C4-2B (cell line): ENCODE data around the gene HEATR5B.
"Not testable (repeated sequence)": the region's sequence is repeated elsewhere in the genome, so short reads cannot be mapped to it uniquely, and the experiment has no call there.

Experiments used
- H3K27ac ChIP-seq: fragments of 450-650 bp; 2 replicates; pipeline ENCODE4 v1.5.1; 2017
- ZFX ChIP-seq: fragments of 450-650 bp; IDR thresholded peaks from 2 replicates; pipeline ENCODE4 v1.6.1; 2017
- TF ChIP-seq, protein P1 (sequence below): fragments of 450-650 bp; conservative IDR thresholded peaks from 2 replicates; pipeline ENCODE4 v1.5.1; 2017; ENCODE audit warnings: mild to moderate bottlenecking

HEATR5B gene

DNA sequence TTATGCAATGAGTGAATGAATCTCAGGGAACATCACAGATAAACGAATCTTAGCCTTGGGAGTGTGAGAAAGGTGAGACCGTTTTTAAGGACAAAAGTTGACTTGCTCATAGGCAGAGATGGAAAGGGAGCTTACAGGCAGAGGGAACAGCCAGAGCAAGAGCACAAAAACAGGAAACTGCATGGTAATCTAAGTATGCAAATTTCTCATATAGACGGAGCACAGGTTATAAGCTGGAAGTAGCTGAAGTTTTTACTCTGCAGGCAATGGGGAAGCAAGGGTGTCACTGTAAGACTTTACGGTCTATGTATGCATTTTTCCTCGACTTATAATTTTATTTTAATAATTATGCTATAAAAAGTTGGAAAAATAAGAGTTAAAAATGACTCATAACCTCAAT, 73.0 kb downstream of the HEATR5B start:
- TF ChIP-seq, protein P1, sequence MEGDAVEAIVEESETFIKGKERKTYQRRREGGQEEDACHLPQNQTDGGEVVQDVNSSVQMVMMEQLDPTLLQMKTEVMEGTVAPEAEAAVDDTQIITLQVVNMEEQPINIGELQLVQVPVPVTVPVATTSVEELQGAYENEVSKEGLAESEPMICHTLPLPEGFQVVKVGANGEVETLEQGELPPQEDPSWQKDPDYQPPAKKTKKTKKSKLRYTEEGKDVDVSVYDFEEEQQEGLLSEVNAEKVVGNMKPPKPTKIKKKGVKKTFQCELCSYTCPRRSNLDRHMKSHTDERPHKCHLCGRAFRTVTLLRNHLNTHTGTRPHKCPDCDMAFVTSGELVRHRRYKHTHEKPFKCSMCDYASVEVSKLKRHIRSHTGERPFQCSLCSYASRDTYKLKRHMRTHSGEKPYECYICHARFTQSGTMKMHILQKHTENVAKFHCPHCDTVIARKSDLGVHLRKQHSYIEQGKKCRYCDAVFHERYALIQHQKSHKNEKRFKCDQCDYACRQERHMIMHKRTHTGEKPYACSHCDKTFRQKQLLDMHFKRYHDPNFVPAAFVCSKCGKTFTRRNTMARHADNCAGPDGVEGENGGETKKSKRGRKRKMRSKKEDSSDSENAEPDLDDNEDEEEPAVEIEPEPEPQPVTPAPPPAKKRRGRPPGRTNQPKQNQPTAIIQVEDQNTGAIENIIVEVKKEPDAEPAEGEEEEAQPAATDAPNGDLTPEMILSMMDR, result no peak
- TF ChIP-seq ZFX, result no peak
- no peak overlapping the region for H3K27ac ChIP-seq

DNA sequence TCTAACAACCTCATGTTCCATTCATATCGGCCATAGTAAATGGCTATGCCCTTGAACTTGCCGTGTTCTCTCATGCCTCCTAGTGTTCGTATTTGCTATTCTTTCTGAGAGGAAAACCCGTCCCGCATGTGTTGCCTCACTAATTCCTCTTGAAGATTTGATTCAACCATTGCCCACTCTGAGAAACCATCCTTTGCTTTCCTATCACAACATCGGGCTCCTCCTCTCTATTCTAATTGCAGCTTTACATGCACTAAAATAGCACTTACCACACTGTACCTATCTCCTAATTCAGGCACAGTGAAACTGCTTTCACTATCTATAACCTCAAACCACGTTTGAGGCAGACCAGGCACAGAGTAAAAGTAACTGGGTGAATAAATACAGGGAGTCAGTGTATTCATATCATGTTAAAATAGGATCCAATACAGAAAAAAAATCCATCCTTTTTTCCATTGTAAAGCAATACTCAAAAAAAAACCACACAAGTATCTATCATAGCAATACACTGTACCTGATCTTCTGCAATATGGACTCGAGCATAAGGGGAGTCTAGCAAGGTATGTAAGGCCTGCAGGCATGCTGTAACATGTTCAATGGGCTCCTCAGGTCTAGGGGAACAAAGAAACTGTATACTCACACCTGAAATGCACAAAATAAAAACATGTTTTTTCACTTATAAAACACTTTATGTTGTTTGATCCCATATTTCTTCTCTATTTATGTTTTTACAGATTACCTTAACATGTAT, 78.9 kb downstream of the HEATR5B start:
- TF ChIP-seq, protein P1, result peak; percentile 71
- TF ChIP-seq ZFX, result no peak
- no peak overlapping the region for H3K27ac ChIP-seq

DNA sequence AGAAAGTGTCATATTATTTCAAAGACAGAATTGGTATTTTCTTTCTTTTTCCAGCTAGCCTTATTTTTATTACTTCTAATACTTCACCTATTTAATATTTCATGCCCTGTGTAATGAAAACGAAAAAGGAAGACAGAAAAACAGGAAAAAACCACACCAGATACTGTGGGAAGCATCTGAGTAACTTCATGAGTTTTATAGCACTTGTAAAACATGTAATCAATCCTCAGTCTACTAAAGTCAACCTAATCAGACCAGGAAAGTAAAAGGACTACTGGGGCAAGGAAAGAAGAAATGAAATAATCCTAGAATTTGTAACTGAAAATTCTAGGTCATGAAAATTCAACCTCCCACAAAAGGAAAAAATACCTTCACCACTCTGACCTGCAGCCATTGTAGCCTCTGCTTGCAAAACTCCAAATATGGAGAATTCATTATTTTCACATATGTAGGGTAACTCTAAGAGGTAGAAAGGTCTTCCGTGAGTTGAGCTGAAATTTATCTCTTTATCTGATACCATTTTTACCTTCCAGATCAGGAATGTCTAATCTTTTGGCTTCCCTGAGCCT, 83.1 kb downstream of the HEATR5B start:
- TF ChIP-seq ZFX, result no peak
- TF ChIP-seq, protein P1, result no peak
- no peak overlapping the region for H3K27ac ChIP-seq

DNA sequence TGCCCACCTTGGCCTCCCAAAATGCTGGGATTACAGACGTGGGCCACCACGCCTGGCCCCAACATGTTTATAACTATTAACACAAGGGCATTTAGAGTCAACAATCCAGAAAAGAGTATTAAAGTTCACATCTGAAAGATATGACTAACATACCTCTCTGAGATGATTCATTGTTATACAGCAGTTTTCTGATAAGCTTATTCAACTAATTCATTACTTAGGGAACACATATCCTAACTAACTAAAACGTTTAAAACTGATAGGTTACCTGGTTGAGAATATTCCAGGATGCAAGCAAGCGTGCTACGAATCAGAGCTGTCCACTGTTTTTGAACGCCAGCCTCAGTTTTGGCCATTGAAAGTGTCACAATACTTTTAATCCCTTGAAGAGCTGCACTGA, 83.9 kb downstream of the HEATR5B start:
- TF ChIP-seq, protein P1, result no peak
- TF ChIP-seq ZFX, result no peak
- H3K27ac ChIP-seq, result no peak overlapping the region

DNA sequence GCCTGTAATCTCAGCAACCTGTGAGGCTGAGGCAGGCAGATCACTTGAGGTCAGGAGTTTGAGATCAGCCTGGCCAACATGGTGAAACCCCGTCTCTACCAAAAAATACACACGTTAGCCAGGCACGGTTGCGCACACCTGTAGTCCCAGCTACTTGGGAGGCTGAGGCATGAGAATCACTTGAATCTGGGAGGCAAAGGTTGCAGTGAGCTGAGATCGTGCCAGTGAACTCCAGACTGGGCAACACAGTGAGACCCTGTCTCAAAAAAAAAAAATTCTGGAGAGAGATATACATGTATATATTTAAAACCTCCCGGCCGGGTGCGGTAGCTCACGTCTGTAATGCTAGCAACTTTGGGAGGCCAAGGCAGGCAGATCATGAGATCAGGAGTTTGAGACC, 84.8 kb downstream of the HEATR5B start:
- not testable (repeated sequence) for H3K27ac ChIP-seq

DNA sequence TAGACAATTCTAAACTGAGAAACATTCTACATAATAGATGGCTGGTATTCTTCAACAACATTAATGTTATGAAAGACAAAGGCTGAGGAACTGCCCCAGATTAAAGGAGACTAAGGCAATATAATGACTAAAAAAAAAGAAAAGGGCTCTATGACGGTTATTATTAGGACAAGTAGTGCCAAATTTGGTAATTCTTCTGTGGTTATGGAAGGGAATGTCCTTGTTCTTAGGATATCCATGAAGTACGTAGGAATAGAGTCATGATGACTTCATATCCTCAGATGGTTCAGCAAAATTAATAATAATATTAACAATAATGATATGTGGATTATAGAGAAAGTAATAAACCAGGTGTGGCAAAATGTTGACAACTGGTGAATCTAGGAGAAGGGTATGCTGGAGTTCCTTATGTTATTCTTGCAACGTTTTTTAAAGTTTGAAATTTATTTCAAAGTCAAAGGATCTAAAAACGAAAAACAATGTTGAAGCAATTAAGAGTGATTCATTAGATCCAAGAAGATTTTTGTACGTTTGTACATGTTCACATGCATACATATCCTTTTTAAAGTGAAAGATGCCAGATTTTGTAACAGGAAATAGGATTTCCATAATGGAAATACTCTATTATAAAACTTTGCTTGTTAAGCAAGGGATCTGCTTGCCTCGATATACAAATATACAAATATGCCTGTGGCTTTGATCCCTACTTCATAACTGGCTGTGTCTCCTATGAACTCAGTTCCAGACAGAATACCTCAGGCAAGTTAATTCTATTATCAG, 90.1 kb downstream of the HEATR5B start:
- TF ChIP-seq ZFX, result no peak
- TF ChIP-seq, protein P1, result no peak
- no peak overlapping the region for H3K27ac ChIP-seq

DNA sequence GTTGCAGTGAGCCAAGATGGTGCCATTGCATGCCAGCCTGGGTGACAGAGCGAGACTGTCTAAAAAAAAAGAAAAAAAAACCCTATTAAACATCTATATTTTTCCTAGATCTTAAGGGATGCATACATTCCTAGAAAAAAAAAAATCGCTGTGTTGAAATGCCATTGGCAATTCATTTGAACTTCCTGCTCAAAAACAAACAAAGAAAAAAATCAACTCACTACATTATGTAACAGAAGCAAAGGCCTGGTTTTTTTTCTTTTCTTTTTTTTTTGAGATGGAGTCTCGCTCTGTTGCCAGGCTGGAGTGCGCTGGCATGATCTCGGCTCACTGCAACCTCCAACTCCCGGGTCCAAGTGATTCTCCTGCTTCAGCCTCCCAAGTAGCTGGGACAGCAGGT, 96.2 kb downstream of the HEATR5B start:
- peak overlapping the region; percentile 40; the same call in 1 of the 2 replicates for H3K27ac ChIP-seq
- TF ChIP-seq, protein P1, result no peak
- no peak for TF ChIP-seq ZFX
